Hepatocyte (in vitro differentiated cells): ENCODE data around the gene JARID2. TPM values are rescaled to one million over a fixed set of nuclear protein-coding genes. Genes with fewer than 3 reads are reported as not detected.
A peak's percentile ranks its signal among the peaks of the same experiment; 100 is the strongest.

Experiments used
- DNase-seq: peaks from one replicate; pipeline ENCODE4 v3.0.0-alpha.2; 2016; ENCODE audit warnings: low spot score
- H2AFZ ChIP-seq: fragments of 200-600 bp; sonication (generic); 2 replicates; pipeline ENCODE4 v1.6.0; 2016; ENCODE audit warnings: antibody characterized with exemption, mild to moderate bottlenecking
- H3K27ac ChIP-seq: fragments of 200-600 bp; sonication (generic); 2 replicates; pipeline ENCODE4 v1.5.1; 2016; ENCODE audit warnings: mild to moderate bottlenecking
- H3K27me3 ChIP-seq: fragments of 200-600 bp; sonication (generic); 2 replicates; pipeline ENCODE4 v1.6.1; 2016
- H3K36me3 ChIP-seq: fragments of 200-600 bp; sonication (generic); replicated peaks from 2 replicates; pipeline ENCODE4 v1.5.1; 2016; ENCODE audit warnings: low read depth; ENCODE audit not compliant: insufficient read depth
- H3K4me1 ChIP-seq: fragments of 200-600 bp; sonication (generic); 2 replicates; pipeline ENCODE4 v1.5.1; 2016; ENCODE audit warnings: mild to moderate bottlenecking, moderate library complexity; ENCODE audit not compliant: insufficient read depth
- H3K4me2 ChIP-seq: fragments of 200-600 bp; sonication (generic); 2 replicates; pipeline ENCODE4 v1.6.0; 2016
- H3K4me3 ChIP-seq: fragments of 200-600 bp; sonication (generic); 2 replicates; pipeline ENCODE4 v1.5.1; 2016; ENCODE audit warnings: mild to moderate bottlenecking
- H3K79me2 ChIP-seq: fragments of 200-600 bp; sonication (generic); 2 replicates; pipeline ENCODE4 v1.6.0; 2017; ENCODE audit warnings: mild to moderate bottlenecking
- H3K9me2 ChIP-seq: fragments of 200-600 bp; sonication (generic); replicated peaks from 2 replicates; pipeline ENCODE4 v1.6.0; 2017; ENCODE audit warnings: mild to moderate bottlenecking; ENCODE audit not compliant: insufficient read depth
- H3K9me3 ChIP-seq: fragments of 200-600 bp; sonication (generic); 2 replicates; pipeline ENCODE4 v1.5.1; 2016; ENCODE audit warnings: low read depth, mild to moderate bottlenecking
- H4K20me1 ChIP-seq: fragments of 200-600 bp; sonication (generic); 2 replicates; pipeline ENCODE4 v1.6.0; 2016; ENCODE audit warnings: mild to moderate bottlenecking; ENCODE audit not compliant: insufficient read depth, poor library complexity, severe bottlenecking
- CTCF ChIP-seq: fragments of 200-600 bp; sonication (generic); IDR thresholded peaks from 2 replicates; pipeline ENCODE4 v1.5.1; 2016; ENCODE audit warnings: antibody characterized with exemption, mild to moderate bottlenecking; ENCODE audit not compliant: poor library complexity
- EZH2 ChIP-seq: fragments of 200-600 bp; sonication (generic); IDR thresholded peaks from 2 replicates; pipeline ENCODE4 v1.6.1; 2016; ENCODE audit warnings: antibody characterized with exemption, mild to moderate bottlenecking, borderline replicate concordance
- EZH2phosphoT487 ChIP-seq: fragments of 200-600 bp; sonication (generic); IDR thresholded peaks from one replicate; pipeline ENCODE4 v1.6.1; 2018; ENCODE audit warnings: antibody characterized with exemption, mild to moderate bottlenecking, low read depth, moderate library complexity; ENCODE audit not compliant: unreplicated experiment, severe bottlenecking
- WGBS: methylation state at CpG from one replicate; pipeline ENCODE4 v1.1.6; 2016; ENCODE audit warnings: low lambda C conversion rate; ENCODE audit errors: missing lambda C conversion rate; 5-methylcytosine and 5-hydroxymethylcytosine counted together
- polyA plus RNA-seq: library from polyadenylated mRNA; unstranded; fragments of >200 nt; fragmentation: Nextera tagmentation; extraction: Ambion mirVana; gene quantifications from 2 replicates; pipeline ENCODE4 v1.2.1, GENCODE V29; 2016
- total RNA-seq: library from RNA; depleted of rRNA; stranded (reverse); fragments of >200 nt; gene quantifications from 2 replicates; pipeline ENCODE4 v1.2.3, GENCODE V29; 2014

JARID2 gene
- total and polyA plus RNA-seq, 2 experiments from 2014 or later, result 4.6 to 11.6 TPM

- Histone ChIP-seq H3K27ac (no peak overlapping the region), H3K36me3 (no peaks in the 10 kb centered on the region), H2AFZ (no peak overlapping the region), H3K4me3 (no peak overlapping the region), H3K79me2 (peaks cover 10% of the 10 kb centered on the region), H3K27me3 (no peaks in the 10 kb centered on the region), H3K4me2 (no peak overlapping the region), H4K20me1 (no peaks in the 10 kb centered on the region), H3K9me3 (no peaks in the 10 kb centered on the region), H3K4me1 (peaks cover 17% of the 10 kb centered on the region), H3K9me2 (no peaks in the 10 kb centered on the region)
- no peak for TF ChIP-seq CTCF
- no peak for TF ChIP-seq EZH2phosphoT487
- TF ChIP-seq EZH2, result no peak
- 87% methylated on average over 4 of the region's 4 CpGs for WGBS
- no peak for DNase-seq
Measured at GRCh38 chr6:15460110-15460727, 214.3 kb downstream of the JARID2 start.

GRCh38 chr6:15461127-15461944, 215.5 kb downstream of the JARID2 start:
- Histone ChIP-seq H3K79me2 (peaks cover 13% of the 10 kb centered on the region), H3K4me3 (no peak overlapping the region), H3K27ac (no peak overlapping the region), H3K9me2 (no peaks in the 10 kb centered on the region), H4K20me1 (no peaks in the 10 kb centered on the region), H3K9me3 (no peaks in the 10 kb centered on the region), H3K4me1 (peaks cover 17% of the 10 kb centered on the region), H3K27me3 (no peaks in the 10 kb centered on the region), H2AFZ (no peak overlapping the region), H3K36me3 (no peaks in the 10 kb centered on the region), H3K4me2 (no peak overlapping the region)
- DNase-seq, result no peak
- no peak for TF ChIP-seq CTCF
- no peak for TF ChIP-seq EZH2
- no peak for TF ChIP-seq EZH2phosphoT487
- 84% methylated on average over 6 of the region's 6 CpGs for WGBS

GRCh38 chr6:15462256-15462655, 216.4 kb downstream of the JARID2 start:
- no peak for TF ChIP-seq EZH2phosphoT487
- TF ChIP-seq CTCF, result no peak
- TF ChIP-seq EZH2, result no peak
- Histone ChIP-seq H3K36me3 (no peaks in the 10 kb centered on the region), H3K4me1 (peaks cover 16% of the 10 kb centered on the region), H4K20me1 (no peaks in the 10 kb centered on the region), H3K9me3 (no peaks in the 10 kb centered on the region), H3K27ac (no peak overlapping the region), H3K4me2 (peak overlapping the region; percentile 28), H3K79me2 (peaks cover 20% of the 10 kb centered on the region), H3K27me3 (no peaks in the 10 kb centered on the region), H3K4me3 (no peak overlapping the region), H3K9me2 (no peaks in the 10 kb centered on the region), H2AFZ (no peak overlapping the region)
- 64% methylated on average over 4 of the region's 4 CpGs for WGBS
- DNase-seq, result no peak
